Left lung (tissue), 10 donors: Measurements from ENCODE around the gene FAH. TPM values are rescaled to one million over a fixed set of nuclear protein-coding genes. Genes with fewer than 3 reads are reported as not detected.
A peak's percentile ranks its signal among the peaks of the same experiment; 100 is the strongest.
"Not testable (repeated sequence)": the region's sequence is repeated elsewhere in the genome, so short reads cannot be mapped to it uniquely, and the experiment has no call there.

Experiments used
- ATAC-seq: fragments of 200-7000 bp; cut with Tn5 transposase; one replicate; pipeline ENCODE4 v1.9.1; 2020; ENCODE audit warnings: moderate library complexity
- DNase-seq, 4 donors: peaks; one replicate each; pipeline ENCODE4 v3.0.0-alpha.2; 2013 to 2020
- H3K27ac ChIP-seq, 2 donors: fragments of 200-600 bp; sonication (generic) in 1 of 2; one replicate each; pipeline versions ENCODE4 v1.5.0 to v1.8.0; 2020 to 2021
- H3K27me3 ChIP-seq, 2 donors: fragments of 200-600 bp; sonication (generic) in 1 of 2; one replicate each; pipeline versions ENCODE4 v1.5.0 to v1.8.0; 2020 to 2021
- H3K36me3 ChIP-seq, 2 donors: fragments of 200-600 bp; sonication (generic) in 1 of 2; one replicate each; pipeline versions ENCODE4 v1.5.0 to v1.8.0; 2020 to 2021
- H3K4me1 ChIP-seq, 2 donors: fragments of 200-600 bp; one replicate each; pipeline ENCODE4 v1.8.0; 2021
- H3K4me3 ChIP-seq, 2 donors: fragments of 200-600 bp; sonication (generic) in 1 of 2; one replicate each; pipeline versions ENCODE4 v1.5.0 to v1.8.0; 2020 to 2021; ENCODE audit warnings: mild to moderate bottlenecking in 1 of 2
- H3K9me3 ChIP-seq, 2 donors: fragments of 200-600 bp; sonication (generic) in 1 of 2; one replicate each; pipeline versions ENCODE4 v1.5.0 to v1.8.0; 2020 to 2021
- CTCF ChIP-seq, 2 donors: fragments of 200-600 bp; sonication (generic) in 1 of 2; IDR thresholded peaks; one replicate each; pipeline versions ENCODE4 v1.5.0 to v1.8.0; 2021; ENCODE audit warnings: antibody characterized with exemption in 2 of 2
- intact Hi-C, 2 donors: fragments of 100-400 bp; cut with DNase I; formaldehyde crosslinking; loops; one replicate each; pipeline versions ENCODE4 v1.11.2 to v1.14.2; 2022
- polyA plus RNA-seq, 6 donors: library from polyadenylated mRNA; unstranded; fragments of 120-200 nt; gene quantifications; one replicate each; pipeline ENCODE4 v1.2.1, GENCODE V29; 2013; ENCODE audit not compliant: insufficient read length in 6 of 6
- total RNA-seq, 2 donors: library from RNA; stranded (reverse); fragmentation: NEBNext Ultra II Directional; extraction: Animal tissue kit (Norgen Biotek cat#: 25700); gene quantifications; one replicate each; pipeline ENCODE4 v1.2.1, GENCODE V29; 2021
- donor health status: DM: no; HTN: yes; CAD: no.
- donor health status: DM: no; HTN: no; CAD: no.

The FAH gene
- total and polyA plus RNA-seq, 8 donors = 50.2 to 68.7 (median 55.7) TPM

GRCh38 chr15:80123034-80123433 lies 29.8 kb upstream of the FAH start:
- Histone ChIP-seq H3K36me3 (peaks cover 0 to 34% of the 10 kb centered on the region in 2 donors), H3K4me1 (no peaks in the 10 kb centered on the region), H3K27me3 (no peaks in the 10 kb centered on the region), H3K27ac (no peak overlapping the region), H3K4me3 (no peak overlapping the region), H3K9me3 (no peaks in the 10 kb centered on the region)
- no peak for DNase-seq
- no peak for TF ChIP-seq CTCF (IDR thresholded peaks at IDR 0.05)
- intact Hi-C loops = no loop called here
- no peak for ATAC-seq

- H3K4me3 ChIP-seq, H3K9me3 ChIP-seq, H3K27ac ChIP-seq, H3K27me3 ChIP-seq, DNase-seq, H3K4me1 ChIP-seq, ATAC-seq, intact Hi-C loops: not testable (repeated sequence)
- H3K36me3 ChIP-seq = peaks cover 0 to 41% of the 10 kb centered on the region in 2 donors
These were observed 25.5 kb upstream of the FAH start for GRCh38 chr15:80127253-80127652.

- intact Hi-C loops = no loop called here
- H3K4me1 ChIP-seq = no peaks in the 10 kb centered on the region
- no peaks in the 10 kb centered on the region for H3K9me3 ChIP-seq
- H3K4me3 ChIP-seq = no peak overlapping the region
- no peak for DNase-seq
- H3K36me3 ChIP-seq = peaks cover 0 to 41% of the 10 kb centered on the region in 2 donors
- no peak for ATAC-seq
- no peak overlapping the region for H3K27ac ChIP-seq
- TF ChIP-seq CTCF (IDR thresholded peaks at IDR 0.05) = no peak
- no peaks in the 10 kb centered on the region for H3K27me3 ChIP-seq
These were observed 24.9 kb upstream of the FAH start for GRCh38 chr15:80127911-80128310.

- TF ChIP-seq CTCF (IDR thresholded peaks at IDR 0.05) = no peak
- no peaks in the 10 kb centered on the region for H3K9me3 ChIP-seq
- no peak overlapping the region for H3K27ac ChIP-seq
- no peak overlapping the region for H3K4me3 ChIP-seq
- DNase-seq = no peak
- H3K4me1 ChIP-seq = no peaks in the 10 kb centered on the region
- ATAC-seq = peak; percentile 60
- intact Hi-C loops = no loop called here
- H3K27me3 ChIP-seq = no peaks in the 10 kb centered on the region
- H3K36me3 ChIP-seq = peaks cover 0 to 59% of the 10 kb centered on the region in 2 donors
These were observed 20.4 kb upstream of the FAH start for GRCh38 chr15:80132382-80132781.

- TF ChIP-seq CTCF (IDR thresholded peaks at IDR 0.05) = no peak
- Histone ChIP-seq H3K4me3 (no peak overlapping the region), H3K9me3 (no peaks in the 10 kb centered on the region), H3K27me3 (no peaks in the 10 kb centered on the region), H3K36me3 (peaks cover 0 to 58% of the 10 kb centered on the region in 2 donors), H3K4me1 (no peaks in the 10 kb centered on the region), H3K27ac (no peak overlapping the region)
- intact Hi-C loops = no loop called here
- DNase-seq (no peak), ATAC-seq (no peak)
These were observed 15.9 kb upstream of the FAH start for GRCh38 chr15:80136854-80137253.

- H3K4me1 ChIP-seq = no peaks in the 10 kb centered on the region
- no peak overlapping the region for H3K4me3 ChIP-seq
- no peak for TF ChIP-seq CTCF (IDR thresholded peaks at IDR 0.05)
- intact Hi-C loops = no loop called here
- no peaks in the 10 kb centered on the region for H3K27me3 ChIP-seq
- DNase-seq = no peak
- H3K9me3 ChIP-seq = no peaks in the 10 kb centered on the region
- ATAC-seq = no peak
- H3K36me3 ChIP-seq = peaks cover 0 to 38% of the 10 kb centered on the region in 2 donors
- no peak overlapping the region for H3K27ac ChIP-seq
These were observed 13.8 kb upstream of the FAH start for GRCh38 chr15:80138961-80139360.
